Erythroblast (primary cell): Measurements from ENCODE around the gene ZNF853.

Experiments used
- GATA1 ChIP-seq: IDR thresholded peaks from 2 replicates; pipeline ENCODE4 v1.6.1; 2011; ENCODE audit warnings: low read depth, mild to moderate bottlenecking, control low read depth, low read length, moderate library complexity
- POLR2A ChIP-seq: IDR thresholded peaks from 2 replicates; pipeline ENCODE4 v1.6.1; 2011; ENCODE audit warnings: mild to moderate bottlenecking, low read length

GRCh38 chr7:6653071-6654003 is 37.9 kb downstream of the ZNF853 start:
- TF ChIP-seq POLR2A: no peak
- TF ChIP-seq GATA1: no peak
